Stimulated activated effector memory CD8-positive, alpha-beta T cell treated with anti-CD3 and anti-CD28 coated beads, Interleukin-12 subunit alpha, Interleukin-12 subunit beta, amount 100 ng/mL, for 72 hours (primary cell): ENCODE measurements around the gene CPSF3.
A peak's percentile ranks its signal among the peaks of the same experiment; 100 is the strongest.

ENCODE experiments used
- ATAC-seq: fragments of 150-1000 bp; cut with Tn5 transposase; 2 replicates; pipeline ENCODE4 v1.10.0; 2021
- DNase-seq, 2 donors: peaks; one replicate each; pipeline ENCODE4 v3.0.0; 2021 to 2022; ENCODE audit warnings: low spot score in 2 of 2
- H3K27ac Mint-ChIP-seq: one replicate; pipeline ENCODE4 v1.8.0; 2022; ENCODE audit warnings: mild to moderate bottlenecking, mixed read lengths
- H3K36me3 Mint-ChIP-seq: one replicate; pipeline ENCODE4 v1.8.0; 2022; ENCODE audit warnings: mild to moderate bottlenecking, mixed read lengths
- H3K4me1 Mint-ChIP-seq: one replicate; pipeline ENCODE4 v1.8.0; 2022; ENCODE audit warnings: mixed read lengths
- H3K4me3 Mint-ChIP-seq: one replicate; pipeline ENCODE4 v1.8.0; 2022; ENCODE audit warnings: mild to moderate bottlenecking, mixed read lengths
- H3K9me3 Mint-ChIP-seq: one replicate; pipeline ENCODE4 v1.8.0; 2022; ENCODE audit warnings: mixed read lengths

The CPSF3 gene

DNA sequence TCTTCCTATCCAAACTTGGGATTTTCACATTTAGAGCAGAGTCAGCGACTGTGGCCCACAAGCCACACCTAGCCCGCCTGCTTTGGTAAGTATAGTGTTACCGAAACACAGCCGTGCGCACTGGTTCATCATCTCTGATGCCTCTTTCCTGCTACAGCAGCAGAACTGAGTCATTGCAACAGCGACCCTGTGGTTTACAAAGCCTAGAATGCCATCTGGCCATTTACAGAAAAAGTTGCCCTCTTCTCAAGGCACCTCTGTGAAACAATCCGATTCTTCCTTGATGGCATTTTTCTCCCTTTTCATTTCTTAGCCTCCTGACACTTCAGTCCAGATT lies 40.2 kb downstream of the CPSF3 start:
- Mint-ChIP-seq H3K9me3 (no peaks in the 10 kb centered on the region), H3K36me3 (peaks cover 68% of the 10 kb centered on the region), H3K27ac (no peak overlapping the region), H3K4me3 (no peak overlapping the region), H3K4me1 (peaks cover 12% of the 10 kb centered on the region)
- DNase-seq (peak; percentile 18 to 67), ATAC-seq (peak; percentile 100)

DNA sequence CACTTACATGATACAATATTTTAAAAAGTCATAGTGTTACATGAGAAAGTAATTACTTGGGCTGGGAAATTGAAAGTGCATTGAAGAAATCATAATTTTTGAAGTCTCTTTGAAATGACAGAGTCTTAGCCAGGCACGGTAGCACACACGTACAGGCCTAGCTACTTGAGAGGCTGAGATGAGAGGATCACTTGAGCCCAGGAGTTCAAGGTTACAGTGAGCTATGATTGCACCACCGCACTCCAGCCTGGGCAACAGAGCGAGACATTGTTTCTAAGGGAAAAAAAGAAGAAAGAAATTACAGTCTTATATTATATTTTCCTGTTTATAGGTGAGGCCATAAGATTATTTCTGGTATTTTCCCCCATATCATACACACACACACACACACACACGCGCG lies 41.7 kb downstream of the CPSF3 start:
- Mint-ChIP-seq H3K4me1 (peaks cover 12% of the 10 kb centered on the region), H3K27ac (no peak overlapping the region), H3K9me3 (no peaks in the 10 kb centered on the region), H3K4me3 (no peak overlapping the region), H3K36me3 (peaks cover 61% of the 10 kb centered on the region)
- no peak for DNase-seq
- no peak for ATAC-seq

DNA sequence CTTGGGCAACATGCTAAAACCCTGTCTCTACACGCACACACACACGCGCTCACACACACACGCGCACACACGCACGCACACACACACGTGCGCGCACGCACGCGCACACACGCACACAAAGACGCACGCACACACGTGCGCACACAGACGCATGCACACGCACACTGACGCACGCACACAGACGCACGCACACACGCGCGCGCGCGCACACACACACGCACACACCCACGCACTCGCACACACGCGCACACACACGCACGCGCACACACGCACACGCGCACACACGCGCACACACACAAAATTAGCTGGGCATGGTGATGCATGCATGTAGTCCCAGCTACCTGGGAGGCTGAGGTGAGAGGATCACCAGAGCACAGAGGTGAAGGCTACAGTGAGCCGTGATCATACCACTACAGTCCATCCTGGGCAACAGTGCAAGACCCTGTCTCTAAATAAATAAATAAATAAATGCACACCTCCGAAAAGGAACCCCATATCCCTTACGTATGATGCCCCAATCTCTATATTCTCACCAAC lies 42.8 kb downstream of the CPSF3 start:
- peaks cover 52% of the 10 kb centered on the region for H3K36me3 Mint-ChIP-seq
- H3K9me3 Mint-ChIP-seq, result no peaks in the 10 kb centered on the region
- H3K4me1 Mint-ChIP-seq, result peaks cover 12% of the 10 kb centered on the region
- ATAC-seq, result no peak
- H3K27ac Mint-ChIP-seq, result no peak overlapping the region
- DNase-seq, result no peak
- H3K4me3 Mint-ChIP-seq, result no peak overlapping the region

DNA sequence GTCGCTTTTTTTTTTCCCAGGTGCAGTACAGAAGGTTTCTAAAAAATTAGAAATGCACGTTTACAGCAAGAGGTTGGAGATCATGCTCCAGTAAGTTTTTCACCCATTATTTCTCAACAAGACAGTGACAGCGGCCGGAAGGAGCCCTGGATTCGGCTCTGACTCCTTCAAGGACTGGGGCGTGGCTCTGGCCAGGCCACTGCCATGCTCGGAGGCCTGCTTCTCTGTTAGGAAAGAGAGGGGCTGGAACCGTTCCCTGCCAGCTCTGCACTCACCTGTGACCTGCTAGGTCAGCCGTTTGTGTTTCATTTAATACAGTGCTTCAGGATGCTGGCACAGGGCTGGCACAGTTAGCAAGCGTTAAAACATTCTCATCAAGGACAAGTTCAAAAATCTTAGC lies 44.2 kb downstream of the CPSF3 start:
- H3K36me3 Mint-ChIP-seq, result peaks cover 53% of the 10 kb centered on the region
- no peak for ATAC-seq
- no peak overlapping the region for H3K4me3 Mint-ChIP-seq
- DNase-seq, result no peak
- H3K27ac Mint-ChIP-seq, result no peak overlapping the region
- H3K9me3 Mint-ChIP-seq, result no peaks in the 10 kb centered on the region
- H3K4me1 Mint-ChIP-seq, result peaks cover 12% of the 10 kb centered on the region

DNA sequence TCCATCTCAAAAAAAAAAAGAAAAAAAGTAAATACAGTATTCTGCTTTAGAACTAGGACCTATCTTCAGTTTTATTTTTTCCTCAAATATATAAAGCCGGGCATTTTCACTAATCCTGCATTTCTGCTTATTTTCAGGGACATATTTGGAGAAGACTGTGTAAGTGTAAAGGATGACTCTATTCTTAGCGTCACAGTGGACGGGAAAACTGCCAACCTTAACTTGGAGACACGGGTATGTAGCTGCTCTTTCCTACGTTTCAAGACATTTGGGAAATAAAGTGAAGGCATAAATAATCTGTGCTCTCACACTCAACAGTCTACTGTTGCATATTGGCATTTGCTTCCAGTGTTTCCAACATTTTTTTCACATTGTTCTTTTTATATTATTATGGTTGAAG lies 47.8 kb downstream of the CPSF3 start:
- ATAC-seq (no peak), DNase-seq (no peak)
- Mint-ChIP-seq H3K27ac (no peak overlapping the region), H3K36me3 (peaks cover 62% of the 10 kb centered on the region), H3K4me1 (peaks cover 20% of the 10 kb centered on the region), H3K9me3 (no peaks in the 10 kb centered on the region), H3K4me3 (no peak overlapping the region)

DNA sequence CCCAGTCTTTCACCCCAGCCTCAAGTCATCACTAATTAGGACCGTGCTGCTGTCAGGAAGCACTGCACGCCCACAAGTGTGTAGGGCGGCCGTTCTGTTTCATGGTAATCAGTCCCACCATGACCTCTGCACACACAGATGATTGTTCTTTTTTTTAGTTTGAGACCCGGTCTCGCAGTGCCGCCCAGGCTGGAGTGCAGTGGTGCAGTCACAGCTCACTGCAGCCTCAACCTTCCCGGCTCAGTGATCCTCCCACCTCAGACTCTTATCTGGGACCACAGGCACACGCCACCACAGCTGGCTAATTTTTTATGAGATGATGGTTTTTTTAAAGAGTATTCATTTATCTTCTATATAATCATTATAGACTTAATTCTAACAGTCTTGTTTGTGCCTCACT lies 49.1 kb downstream of the CPSF3 start:
- peaks cover 26% of the 10 kb centered on the region for H3K4me1 Mint-ChIP-seq
- no peak for DNase-seq
- H3K9me3 Mint-ChIP-seq, result no peaks in the 10 kb centered on the region
- no peak overlapping the region for H3K27ac Mint-ChIP-seq
- no peak for ATAC-seq
- peak overlapping the region; percentile 72 for H3K4me3 Mint-ChIP-seq
- H3K36me3 Mint-ChIP-seq, result peaks cover 58% of the 10 kb centered on the region

DNA sequence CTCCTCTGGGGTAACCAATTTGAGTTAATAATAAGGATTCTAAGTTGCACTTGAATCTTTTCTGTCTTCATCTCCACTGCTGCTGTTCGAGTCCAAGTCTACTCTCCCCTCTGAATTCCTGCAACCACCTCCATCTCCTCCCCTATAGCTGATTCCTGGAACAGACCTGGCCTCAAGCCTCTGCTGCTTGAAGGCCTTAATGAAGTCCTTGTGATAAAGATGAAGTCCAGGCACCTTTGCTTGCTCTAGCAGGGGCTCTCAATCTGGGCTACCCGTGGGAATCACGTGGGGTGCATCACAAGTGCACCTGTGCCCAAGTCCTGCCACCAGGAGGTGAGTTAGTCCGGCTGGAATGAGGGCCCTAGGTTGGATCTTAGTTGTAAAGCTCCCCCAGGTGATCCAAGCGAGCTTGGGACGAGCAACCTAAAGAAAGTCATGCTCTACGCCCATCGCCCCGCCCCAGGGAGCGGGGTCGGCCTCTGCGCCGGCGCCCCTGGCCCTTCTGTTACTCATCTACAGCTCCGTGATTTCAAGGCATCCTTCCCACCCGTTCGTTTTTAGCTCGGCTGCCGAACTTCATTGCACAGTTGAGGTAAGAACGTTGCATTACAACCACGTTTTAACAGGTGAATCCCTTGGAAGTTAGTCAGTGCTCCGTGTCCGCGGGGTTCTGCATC lies 50.0 kb downstream of the CPSF3 start:
- peaks cover 56% of the 10 kb centered on the region for H3K36me3 Mint-ChIP-seq
- no peaks in the 10 kb centered on the region for H3K9me3 Mint-ChIP-seq
- peaks cover 28% of the 10 kb centered on the region for H3K4me1 Mint-ChIP-seq
- H3K4me3 Mint-ChIP-seq, result peak overlapping the region; percentile 72
- ATAC-seq (no peak), DNase-seq (peak in 1 of 2 donors; percentile 56)
- H3K27ac Mint-ChIP-seq, result peak overlapping the region; percentile 89

DNA sequence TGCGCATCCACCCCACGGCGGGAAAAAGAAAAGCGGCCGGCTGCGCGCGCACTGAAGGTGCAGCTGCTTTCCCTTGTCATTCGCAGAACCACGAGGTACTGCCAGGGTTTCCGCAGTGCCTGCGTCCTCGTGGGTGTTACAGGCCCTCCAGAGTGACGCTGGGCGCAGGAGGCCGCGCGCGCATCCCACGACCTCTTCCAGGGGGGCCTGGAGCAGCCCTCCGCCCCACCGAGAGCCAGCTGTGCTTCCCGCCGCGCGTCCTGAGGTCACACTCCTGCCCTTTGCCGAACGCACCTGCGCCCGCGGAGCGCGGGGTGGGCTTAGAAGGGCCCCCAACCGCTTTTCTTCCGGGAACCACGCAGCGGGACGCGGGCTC lies 50.5 kb downstream of the CPSF3 start:
- ATAC-seq, result peak; percentile 73
- peaks cover 56% of the 10 kb centered on the region for H3K36me3 Mint-ChIP-seq

DNA sequence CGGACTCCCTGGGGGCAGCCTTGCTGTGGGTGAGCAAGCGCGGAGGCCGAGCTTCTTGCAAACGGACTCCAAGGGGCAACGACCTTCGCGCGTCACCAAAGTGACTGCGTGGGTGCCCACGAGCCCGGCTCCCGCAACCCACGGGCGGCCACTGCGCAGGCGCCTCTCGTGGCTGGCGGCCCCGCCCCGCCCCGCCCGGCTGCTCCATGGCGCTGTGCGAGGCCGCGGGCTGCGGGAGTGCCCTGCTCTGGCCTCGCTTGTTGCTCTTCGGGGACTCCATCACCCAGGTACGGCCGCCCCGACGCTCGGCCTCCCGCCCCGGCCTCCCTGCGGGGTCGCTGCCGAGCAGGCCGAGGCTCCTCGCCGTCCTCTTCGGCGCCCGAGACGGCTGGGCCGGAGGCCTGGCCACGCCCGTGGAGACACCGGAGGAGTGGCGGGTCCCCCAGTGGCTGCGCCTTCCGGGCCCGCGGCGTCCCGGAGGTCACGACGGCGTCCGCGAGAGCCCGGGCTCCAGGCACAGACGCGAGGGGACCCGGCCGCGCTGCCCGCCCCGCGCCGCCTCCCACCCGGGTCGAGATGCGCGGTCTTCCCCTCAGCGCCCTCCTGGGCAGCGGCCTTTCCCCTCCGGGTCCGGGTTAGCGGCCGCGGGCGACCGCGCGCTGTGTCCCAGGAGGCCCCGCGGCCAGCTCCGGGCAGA lies 51.1 kb downstream of the CPSF3 start, which contains the start of gene IAH1:
Gene IAH1, plus strand, starts transcription at position 191 of the 697 bp plus-strand sequence. Its CDS starts 16 bp downstream, at position 207.
- Mint-ChIP-seq H3K4me3 (peak within 1 kb of the TSS; percentile 72), H3K27ac (peak within 1 kb of the TSS; percentile 89), H3K4me1 (peaks cover 32% of the 10 kb centered on the region), H3K36me3 (peaks cover 59% of the 10 kb centered on the region), H3K9me3 (no peaks in the 10 kb centered on the region)
- peak; percentile 66 to 85 for DNase-seq
- peak; percentile 89 for ATAC-seq

More for the DNA sequence above, 50.5 kb downstream of the CPSF3 start:
- DNase-seq, result no peak
- H3K4me1 Mint-ChIP-seq, result peaks cover 32% of the 10 kb centered on the region
- H3K4me3 Mint-ChIP-seq, result peak overlapping the region; percentile 72
- no peaks in the 10 kb centered on the region for H3K9me3 Mint-ChIP-seq
- peak overlapping the region; percentile 89 for H3K27ac Mint-ChIP-seq

DNA sequence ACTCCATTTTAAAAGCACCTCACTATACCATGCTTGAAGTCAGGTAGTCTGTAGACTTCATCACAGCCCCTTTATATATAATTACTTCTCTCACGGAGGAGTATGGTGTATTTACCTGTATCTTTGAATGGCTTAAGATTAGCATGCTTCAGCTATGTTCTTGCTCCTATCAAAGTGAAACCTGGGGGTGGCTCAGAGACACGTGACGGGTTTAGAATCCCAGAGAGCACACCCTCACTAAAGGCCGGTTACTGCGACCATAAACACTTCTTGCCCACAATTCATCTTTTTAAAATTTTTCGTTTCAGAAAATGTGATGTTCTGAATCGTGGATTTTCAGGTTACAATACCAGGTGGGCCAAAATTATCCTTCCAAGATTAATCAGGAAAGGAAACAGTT lies 54.5 kb downstream of the CPSF3 start:
- Mint-ChIP-seq H3K9me3 (no peaks in the 10 kb centered on the region), H3K36me3 (peaks cover 72% of the 10 kb centered on the region), H3K4me3 (no peak overlapping the region), H3K4me1 (peaks cover 37% of the 10 kb centered on the region), H3K27ac (peak overlapping the region; percentile 61)
- ATAC-seq, result no peak
- no peak for DNase-seq

DNA sequence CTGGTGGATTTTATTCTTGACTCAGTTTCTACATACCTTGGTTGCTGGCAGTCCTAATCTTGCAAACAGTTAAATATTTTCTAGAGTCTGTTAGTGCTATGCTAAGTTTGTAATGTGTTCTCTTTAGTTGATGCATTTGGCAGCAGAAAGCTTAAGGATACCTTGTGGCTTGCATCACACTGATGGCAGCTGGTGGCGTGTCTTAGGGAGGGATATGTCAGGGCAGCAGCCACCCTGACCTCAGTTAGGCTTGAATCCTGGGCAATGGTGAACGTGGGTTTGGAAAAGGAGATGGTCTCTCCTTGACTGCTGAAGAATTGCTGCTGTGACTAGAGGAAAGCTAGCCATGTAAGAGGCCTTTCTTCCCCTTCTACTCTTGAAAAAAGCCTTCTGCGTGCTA lies 55.1 kb downstream of the CPSF3 start:
- H3K36me3 Mint-ChIP-seq, result peaks cover 72% of the 10 kb centered on the region
- H3K4me1 Mint-ChIP-seq, result peaks cover 31% of the 10 kb centered on the region

DNA sequence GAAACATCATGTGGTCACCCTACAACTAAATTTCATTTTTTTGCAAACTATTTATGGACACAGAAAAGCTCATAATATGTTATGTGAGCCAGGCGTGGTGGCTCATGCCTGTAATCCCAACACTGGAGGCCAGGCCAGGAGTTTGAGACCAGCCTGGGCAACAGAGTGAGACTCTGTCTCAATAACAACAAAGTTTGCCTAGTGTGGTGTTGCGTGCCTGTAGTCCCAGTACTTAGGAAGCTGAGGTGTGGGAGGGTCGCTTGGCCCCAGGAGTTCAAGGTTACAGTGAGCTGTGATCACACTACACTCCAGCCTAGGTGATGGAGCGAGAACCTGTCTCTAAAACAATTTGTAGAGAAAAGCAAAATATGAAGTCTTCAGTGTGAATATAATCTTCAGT lies 56.7 kb downstream of the CPSF3 start:
- Mint-ChIP-seq H3K36me3 (peaks cover 87% of the 10 kb centered on the region), H3K4me3 (no peak overlapping the region), H3K9me3 (no peaks in the 10 kb centered on the region), H3K4me1 (peaks cover 23% of the 10 kb centered on the region), H3K27ac (peak overlapping the region; percentile 15)
- DNase-seq (no peak), ATAC-seq (no peak)

More for the DNA sequence above, 55.1 kb downstream of the CPSF3 start:
- no peak for DNase-seq
- ATAC-seq, result no peak
- no peak overlapping the region for H3K4me3 Mint-ChIP-seq
- peak overlapping the region; percentile 61 for H3K27ac Mint-ChIP-seq
- H3K9me3 Mint-ChIP-seq, result no peaks in the 10 kb centered on the region

DNA sequence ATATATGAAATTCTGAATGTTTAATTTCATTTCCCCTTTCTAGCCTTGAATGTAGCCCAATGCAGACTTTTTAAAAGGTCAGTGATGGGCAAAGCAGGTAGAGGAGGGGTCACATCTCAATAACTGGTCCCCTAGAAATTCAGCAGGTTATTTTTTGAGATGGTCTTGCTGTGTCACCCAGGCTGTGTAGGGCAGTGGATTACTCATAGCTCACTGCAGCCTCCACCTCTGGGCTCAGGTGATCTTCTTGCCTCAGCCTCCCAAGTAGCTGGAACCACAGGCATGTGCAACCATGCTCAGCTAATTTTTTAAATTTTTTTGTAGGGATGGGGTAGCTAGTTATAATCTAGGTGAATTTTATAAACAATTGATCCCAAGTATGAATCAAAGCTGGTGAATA lies 59.7 kb downstream of the CPSF3 start:
- peaks cover 14% of the 10 kb centered on the region for H3K4me1 Mint-ChIP-seq
- H3K9me3 Mint-ChIP-seq, result no peaks in the 10 kb centered on the region
- DNase-seq, result no peak
- no peak overlapping the region for H3K27ac Mint-ChIP-seq
- peaks cover 100% of the 10 kb centered on the region for H3K36me3 Mint-ChIP-seq
- no peak for ATAC-seq
- no peak overlapping the region for H3K4me3 Mint-ChIP-seq

DNA sequence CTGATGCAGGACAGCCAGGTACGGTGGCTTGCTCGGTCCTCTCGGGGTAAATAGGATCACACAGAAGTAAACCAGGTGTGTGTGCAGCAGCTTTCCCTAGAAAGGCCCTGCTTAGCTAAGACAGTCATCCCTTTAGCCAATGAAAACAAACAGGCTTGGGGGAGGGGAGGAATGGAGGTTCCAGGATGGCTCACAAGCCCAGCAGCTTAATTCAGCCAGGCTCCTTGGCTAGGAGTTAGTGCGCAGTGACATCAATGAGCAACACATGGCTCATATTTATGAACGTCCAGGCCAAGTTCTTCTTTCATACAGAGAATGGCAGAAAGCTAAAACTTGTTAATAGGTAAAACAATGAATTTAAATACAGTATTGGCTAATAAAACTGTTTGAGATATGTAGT lies 61.1 kb downstream of the CPSF3 start:
- ATAC-seq (no peak), DNase-seq (no peak)
- Mint-ChIP-seq H3K4me1 (peaks cover 17% of the 10 kb centered on the region), H3K4me3 (no peak overlapping the region), H3K9me3 (no peaks in the 10 kb centered on the region), H3K27ac (peak overlapping the region; percentile 48), H3K36me3 (peaks cover 100% of the 10 kb centered on the region)

DNA sequence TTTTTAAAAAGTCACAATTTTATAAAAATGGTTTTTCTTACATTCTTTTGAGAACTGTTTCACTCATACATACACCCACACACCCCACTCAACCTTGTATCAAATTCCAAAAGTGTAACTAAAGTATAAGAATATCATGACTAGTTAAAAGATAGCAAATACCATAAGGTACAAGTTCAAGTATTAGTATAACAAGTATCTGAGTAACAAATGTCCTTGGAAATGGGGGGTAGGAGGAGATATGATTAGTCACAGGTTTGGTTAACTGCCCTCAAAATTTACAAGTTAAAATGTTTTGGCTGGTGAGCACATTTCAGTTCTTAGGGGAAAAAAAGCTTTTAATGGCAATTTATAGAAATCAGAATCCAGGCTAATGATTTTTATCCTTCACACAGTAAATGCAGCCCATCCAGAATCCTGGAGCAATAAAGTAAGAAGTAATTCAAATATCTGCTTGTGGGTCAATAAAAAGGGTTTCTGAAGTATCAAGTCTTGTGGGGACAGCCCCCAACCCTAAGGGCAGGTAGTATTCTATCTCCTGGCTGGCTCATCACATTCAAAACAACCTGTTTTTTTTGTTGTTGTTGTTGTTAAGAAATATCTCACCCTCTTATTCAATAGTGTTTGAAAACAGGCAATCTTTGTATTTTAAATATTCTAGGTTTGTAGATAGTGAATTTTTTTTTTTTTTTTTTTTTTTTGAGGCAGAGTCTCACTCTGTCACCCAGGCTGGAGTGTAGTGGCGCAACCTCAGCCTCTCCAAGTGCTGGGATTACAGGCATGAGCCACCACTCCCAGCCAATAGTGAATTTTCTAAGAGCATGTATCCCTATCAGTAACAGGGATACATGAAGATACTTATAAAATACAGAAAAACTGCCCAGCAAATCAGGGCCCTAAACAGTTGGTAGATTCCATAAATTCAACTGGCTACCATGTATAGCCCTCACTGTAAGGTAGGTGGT lies 65.4 kb downstream of the CPSF3 start:
- H3K4me3 Mint-ChIP-seq, result no peak overlapping the region
- H3K4me1 Mint-ChIP-seq, result peaks cover 22% of the 10 kb centered on the region
- no peak for DNase-seq
- peak overlapping the region; percentile 61 for H3K27ac Mint-ChIP-seq
- ATAC-seq, result peak; percentile 87
- H3K9me3 Mint-ChIP-seq, result no peaks in the 10 kb centered on the region
- peaks cover 100% of the 10 kb centered on the region for H3K36me3 Mint-ChIP-seq
